Activated T-helper 17 cell treated with anti-CD3 and anti-CD28 coated beads, Interleukin-2, amount 50 U/mL, for 72 hours (primary cell): ENCODE results near the gene TBX15. TPM values are rescaled to one million over a fixed set of nuclear protein-coding genes. Genes with fewer than 3 reads are reported as not detected.

Experiments used
- ATAC-seq: fragments of 150-1000 bp; cut with Tn5 transposase; replicated peaks from 2 replicates; pipeline ENCODE4 v1.10.0; 2021; ENCODE audit warnings: mild to moderate bottlenecking, moderate library complexity
- H3K27ac Mint-ChIP-seq: one replicate; pipeline ENCODE4 v1.8.0; 2022; ENCODE audit warnings: mixed read lengths
- H3K27me3 Mint-ChIP-seq: one replicate; pipeline ENCODE4 v1.8.0; 2022; ENCODE audit warnings: mixed read lengths
- H3K36me3 Mint-ChIP-seq: one replicate; pipeline ENCODE4 v1.8.0; 2022; ENCODE audit warnings: low read depth, mild to moderate bottlenecking, mixed read lengths
- H3K4me1 Mint-ChIP-seq: one replicate; pipeline ENCODE4 v1.8.0; 2022; ENCODE audit warnings: mixed read lengths
- H3K4me3 Mint-ChIP-seq: one replicate; pipeline ENCODE4 v1.8.0; 2022; ENCODE audit warnings: mild to moderate bottlenecking, mixed read lengths
- H3K9me3 Mint-ChIP-seq: one replicate; pipeline ENCODE4 v1.8.0; 2022; ENCODE audit warnings: mixed read lengths
- total RNA-seq, 2 donors: library from RNA; stranded (reverse); gene quantifications; one replicate each; pipeline ENCODE4 v1.2.3, GENCODE V29; 2022

TBX15 gene
- total RNA-seq, 2 donors from 2014 or later = not detected

GRCh38 chr1:118859999-118860398 is 128.1 kb downstream of the TBX15 start:
- Mint-ChIP-seq H3K4me1 (no peaks in the 10 kb centered on the region), H3K27ac (no peak overlapping the region), H3K36me3 (no peaks in the 10 kb centered on the region), H3K9me3 (peaks cover 4% of the 10 kb centered on the region), H3K27me3 (no peaks in the 10 kb centered on the region), H3K4me3 (no peak overlapping the region)
- no peak for ATAC-seq

- no peak for ATAC-seq
- H3K4me3 Mint-ChIP-seq = no peak overlapping the region
- H3K4me1 Mint-ChIP-seq = no peaks in the 10 kb centered on the region
- no peak overlapping the region for H3K27ac Mint-ChIP-seq
- H3K36me3 Mint-ChIP-seq = no peaks in the 10 kb centered on the region
- H3K27me3 Mint-ChIP-seq = no peaks in the 10 kb centered on the region
- H3K9me3 Mint-ChIP-seq = peaks cover 10% of the 10 kb centered on the region
Observed at GRCh38 chr1:118846443-118846842, 141.7 kb downstream of the TBX15 start.

- H3K4me1 Mint-ChIP-seq = no peaks in the 10 kb centered on the region
- H3K27me3 Mint-ChIP-seq = no peaks in the 10 kb centered on the region
- no peaks in the 10 kb centered on the region for H3K36me3 Mint-ChIP-seq
- peaks cover 17% of the 10 kb centered on the region for H3K9me3 Mint-ChIP-seq
- H3K4me3 Mint-ChIP-seq = no peak overlapping the region
- no peak for ATAC-seq
- no peak overlapping the region for H3K27ac Mint-ChIP-seq
Observed at GRCh38 chr1:118842452-118843201, 145.5 kb downstream of the TBX15 start.

GRCh38 chr1:118841521-118841920 is 146.6 kb downstream of the TBX15 start:
- Mint-ChIP-seq H3K36me3 (no peaks in the 10 kb centered on the region), H3K4me3 (no peak overlapping the region), H3K4me1 (no peaks in the 10 kb centered on the region), H3K27me3 (no peaks in the 10 kb centered on the region), H3K27ac (no peak overlapping the region), H3K9me3 (peaks cover 11% of the 10 kb centered on the region)
- ATAC-seq = no peak

Other genes with a start within 250 kb of the TBX15 start
- 10 to 100 TPM; 18.5 to 21.6 TPM for gene WARS2, start 152.3 kb upstream of the TBX15 start, total RNA-seq